GM19351 (cell line): Measurements from ENCODE around the gene SLC14A1.

ENCODE experiments used
- ATAC-seq: cut with Tn5 transposase; IDR thresholded peaks from one replicate; pipeline ENCODE4 v1.9.1; 2021; ENCODE audit warnings: mild to moderate bottlenecking, moderate library complexity; ENCODE audit not compliant: unreplicated experiment

Gene SLC14A1

GRCh38 chr18:45792506-45793263, 68.7 kb downstream of the SLC14A1 start:
- no peak for ATAC-seq

DNA sequence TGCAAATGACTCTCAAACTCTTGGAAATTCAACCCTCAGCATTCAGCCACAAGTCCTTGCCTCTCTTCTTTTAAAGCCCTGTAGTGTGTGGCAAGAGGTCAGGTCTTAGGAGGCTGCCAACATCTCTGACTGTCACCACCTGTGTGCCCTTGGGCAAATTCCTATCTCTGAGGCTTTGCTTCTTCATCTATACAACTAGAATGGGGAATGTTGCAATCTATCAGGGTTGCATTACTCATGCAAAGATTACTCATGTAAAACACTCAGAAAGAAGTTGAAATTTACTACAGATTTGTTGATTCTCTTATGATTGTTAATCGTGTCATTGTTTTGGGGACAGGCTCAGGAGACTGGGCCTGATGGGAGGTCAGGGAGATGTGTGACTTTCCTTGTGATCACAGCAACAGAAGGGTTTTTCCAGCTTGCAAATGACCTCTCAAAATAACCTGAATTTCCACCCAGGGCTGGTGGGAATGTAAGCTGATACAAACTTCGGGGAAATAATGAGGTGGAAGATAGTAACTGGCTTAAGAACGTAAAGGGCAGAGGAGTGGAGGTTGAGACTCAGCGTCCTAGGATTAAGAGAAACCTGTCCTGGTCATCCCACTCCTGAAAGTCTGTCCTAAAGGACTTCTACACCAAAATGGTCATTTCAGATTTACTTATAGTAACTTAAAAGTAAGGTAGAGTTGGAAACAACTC, 69.4 kb downstream of the SLC14A1 start:
- ATAC-seq = no peak

GRCh38 chr18:45801416-45802004, 77.5 kb downstream of the SLC14A1 start:
- ATAC-seq = no peak
